Activated T-cell treated with anti-CD3 and anti-CD28 coated beads, Interleukin-2, amount 50 U/mL, for 24 hours (primary cell): Measurements from ENCODE around the gene POLR2J3.
"Not testable (repeated sequence)": the region's sequence is repeated elsewhere in the genome, so short reads cannot be mapped to it uniquely, and the experiment has no call there.

ENCODE experiments used
- DNase-seq: peaks from one replicate; pipeline ENCODE4 v3.0.0-alpha.2; 2020
- H3K27ac Mint-ChIP-seq: 2 replicates; pipeline ENCODE4 v1.8.0; 2020; ENCODE audit warnings: mild to moderate bottlenecking, mixed read lengths
- H3K27me3 Mint-ChIP-seq: 2 replicates; pipeline ENCODE4 v1.8.0; 2020; ENCODE audit warnings: mixed read lengths
- H3K36me3 Mint-ChIP-seq: 2 replicates; pipeline ENCODE4 v1.8.0; 2020; ENCODE audit warnings: low read depth, mixed read lengths
- H3K4me1 Mint-ChIP-seq: 2 replicates; pipeline ENCODE4 v1.8.0; 2020; ENCODE audit warnings: low read depth, mixed read lengths
- H3K4me3 Mint-ChIP-seq: 2 replicates; pipeline ENCODE4 v1.8.0; 2020; ENCODE audit warnings: mild to moderate bottlenecking, moderate library complexity, mixed read lengths
- H3K9me3 Mint-ChIP-seq: 2 replicates; pipeline ENCODE4 v1.8.0; 2020; ENCODE audit warnings: mixed read lengths

POLR2J3 gene

GRCh38 chr7:102544372-102544771 lies 28.0 kb downstream of the POLR2J3 start:
- not testable (repeated sequence) for H3K4me3 Mint-ChIP-seq, H3K36me3 Mint-ChIP-seq, H3K9me3 Mint-ChIP-seq, H3K27ac Mint-ChIP-seq, H3K4me1 Mint-ChIP-seq, H3K27me3 Mint-ChIP-seq, DNase-seq

GRCh38 chr7:102543596-102543995 lies 28.8 kb downstream of the POLR2J3 start, which contains the start of gene UPK3BL2:
TSS of gene UPK3BL2 (minus strand) at chr7:102543696. CDS start at chr7:102543636, 60 bp downstream.
- not testable (repeated sequence) for DNase-seq, H3K36me3 Mint-ChIP-seq, H3K4me1 Mint-ChIP-seq, H3K27ac Mint-ChIP-seq, H3K9me3 Mint-ChIP-seq, H3K27me3 Mint-ChIP-seq, H3K4me3 Mint-ChIP-seq

GRCh38 chr7:102542771-102543170 lies 29.6 kb downstream of the POLR2J3 start:
- H3K9me3 Mint-ChIP-seq, H3K27me3 Mint-ChIP-seq, H3K4me1 Mint-ChIP-seq, DNase-seq, H3K27ac Mint-ChIP-seq, H3K36me3 Mint-ChIP-seq, H3K4me3 Mint-ChIP-seq: not testable (repeated sequence)

GRCh38 chr7:102542083-102542482 lies 30.3 kb downstream of the POLR2J3 start:
- DNase-seq, H3K27me3 Mint-ChIP-seq, H3K4me1 Mint-ChIP-seq, H3K9me3 Mint-ChIP-seq, H3K27ac Mint-ChIP-seq, H3K4me3 Mint-ChIP-seq, H3K36me3 Mint-ChIP-seq: not testable (repeated sequence)

- H3K36me3 Mint-ChIP-seq, H3K27ac Mint-ChIP-seq, H3K27me3 Mint-ChIP-seq, H3K9me3 Mint-ChIP-seq, H3K4me3 Mint-ChIP-seq, DNase-seq, H3K4me1 Mint-ChIP-seq: not testable (repeated sequence)
These were observed 31.8 kb downstream of the POLR2J3 start for GRCh38 chr7:102540604-102541003.

GRCh38 chr7:102535062-102535615 lies 37.2 kb downstream of the POLR2J3 start:
- not testable (repeated sequence) for H3K27ac Mint-ChIP-seq

GRCh38 chr7:102532127-102532526 lies 40.3 kb downstream of the POLR2J3 start:
- not testable (repeated sequence) for H3K27me3 Mint-ChIP-seq, H3K27ac Mint-ChIP-seq, H3K9me3 Mint-ChIP-seq, H3K36me3 Mint-ChIP-seq, H3K4me1 Mint-ChIP-seq, H3K4me3 Mint-ChIP-seq
- peak; percentile 17 for DNase-seq

More at GRCh38 chr7:102535062-102535615, 37.2 kb downstream of the POLR2J3 start:
- H3K9me3 Mint-ChIP-seq, H3K4me1 Mint-ChIP-seq, H3K27me3 Mint-ChIP-seq, DNase-seq, H3K4me3 Mint-ChIP-seq, H3K36me3 Mint-ChIP-seq: not testable (repeated sequence)

- H3K27me3 Mint-ChIP-seq, H3K9me3 Mint-ChIP-seq, H3K4me3 Mint-ChIP-seq, DNase-seq, H3K36me3 Mint-ChIP-seq, H3K27ac Mint-ChIP-seq, H3K4me1 Mint-ChIP-seq: not testable (repeated sequence)
These were observed 40.8 kb downstream of the POLR2J3 start for GRCh38 chr7:102531583-102531982.

GRCh38 chr7:102527822-102528793 lies 44.3 kb downstream of the POLR2J3 start:
- not testable (repeated sequence) for H3K9me3 Mint-ChIP-seq, H3K27ac Mint-ChIP-seq, H3K4me3 Mint-ChIP-seq, H3K4me1 Mint-ChIP-seq, H3K36me3 Mint-ChIP-seq, H3K27me3 Mint-ChIP-seq
- peak; percentile 24 for DNase-seq

- not testable (repeated sequence) for H3K4me3 Mint-ChIP-seq, H3K4me1 Mint-ChIP-seq, H3K36me3 Mint-ChIP-seq, H3K27ac Mint-ChIP-seq, DNase-seq, H3K27me3 Mint-ChIP-seq, H3K9me3 Mint-ChIP-seq
These were observed 45.2 kb downstream of the POLR2J3 start for GRCh38 chr7:102527182-102527581.

- not testable (repeated sequence) for H3K27me3 Mint-ChIP-seq, H3K27ac Mint-ChIP-seq, H3K4me1 Mint-ChIP-seq, H3K9me3 Mint-ChIP-seq, H3K4me3 Mint-ChIP-seq, H3K36me3 Mint-ChIP-seq
- DNase-seq = peak; percentile 25
These were observed 47.6 kb downstream of the POLR2J3 start for GRCh38 chr7:102524803-102525202.

GRCh38 chr7:102520797-102521196 lies 51.6 kb downstream of the POLR2J3 start:
- not testable (repeated sequence) for H3K27ac Mint-ChIP-seq, H3K9me3 Mint-ChIP-seq, DNase-seq, H3K36me3 Mint-ChIP-seq, H3K27me3 Mint-ChIP-seq, H3K4me1 Mint-ChIP-seq, H3K4me3 Mint-ChIP-seq

- DNase-seq = peak; percentile 48
- not testable (repeated sequence) for H3K4me3 Mint-ChIP-seq, H3K4me1 Mint-ChIP-seq, H3K36me3 Mint-ChIP-seq, H3K27ac Mint-ChIP-seq, H3K27me3 Mint-ChIP-seq, H3K9me3 Mint-ChIP-seq
These were observed 54.7 kb downstream of the POLR2J3 start, which contains the start of gene RASA4B for GRCh38 chr7:102517550-102518147. TSS of gene RASA4B (minus strand) at chr7:102517777. CDS start at chr7:102517710, 67 bp downstream.
